ENCODE measurements around the gene CMTM4. TPM values are rescaled to one million over a fixed set of nuclear protein-coding genes. Genes with fewer than 3 reads are reported as not detected.

CMTM4 gene
- total RNA-seq, 6 experiments from 2014 or later: 5.1 to 14.8 (median 8.0) TPM

DNA sequence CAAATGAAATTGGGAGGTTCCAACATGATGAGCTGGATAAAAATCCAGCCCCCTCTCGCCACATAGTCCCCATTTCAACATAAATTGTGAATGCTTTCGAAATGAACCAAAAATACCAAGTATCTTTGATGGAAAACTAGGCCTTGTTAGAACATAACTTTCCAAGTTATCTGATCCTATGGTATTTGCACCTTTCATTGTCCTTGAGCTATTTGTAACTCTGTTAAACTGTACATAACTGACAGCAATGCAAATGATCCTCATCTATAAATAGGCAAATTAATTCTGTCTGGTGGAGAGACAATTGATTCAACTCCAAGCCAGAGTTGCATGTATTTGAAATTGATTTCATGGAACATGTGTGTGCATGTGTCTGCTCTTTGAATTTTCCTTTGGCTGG lies 18.2 kb downstream of the CMTM4 start:
- intact Hi-C loops (cut with DNase I): loop anchor here in 1 of 2 donors (10.0 kb wide), 1 partner anchor 46 kb away; no protein-coding TSS in a partner anchor
- no peak for ATAC-seq
- Histone ChIP-seq H3K9me3 (no peaks in the 10 kb centered on the region), H3K36me3 (no peaks in the 10 kb centered on the region), H3K4me3 (no peak overlapping the region), H3K4me1 (no peaks in the 10 kb centered on the region), H3K27ac (no peak overlapping the region), H3K27me3 (no peaks in the 10 kb centered on the region)
- DNase-seq: no peak
- 66% methylated on average over 2 of the region's 2 CpGs for WGBS (ENCODE audit: insufficient coverage, low coverage, low lambda C conversion rate, missing lambda C conversion rate)
- TF ChIP-seq, protein P1, sequence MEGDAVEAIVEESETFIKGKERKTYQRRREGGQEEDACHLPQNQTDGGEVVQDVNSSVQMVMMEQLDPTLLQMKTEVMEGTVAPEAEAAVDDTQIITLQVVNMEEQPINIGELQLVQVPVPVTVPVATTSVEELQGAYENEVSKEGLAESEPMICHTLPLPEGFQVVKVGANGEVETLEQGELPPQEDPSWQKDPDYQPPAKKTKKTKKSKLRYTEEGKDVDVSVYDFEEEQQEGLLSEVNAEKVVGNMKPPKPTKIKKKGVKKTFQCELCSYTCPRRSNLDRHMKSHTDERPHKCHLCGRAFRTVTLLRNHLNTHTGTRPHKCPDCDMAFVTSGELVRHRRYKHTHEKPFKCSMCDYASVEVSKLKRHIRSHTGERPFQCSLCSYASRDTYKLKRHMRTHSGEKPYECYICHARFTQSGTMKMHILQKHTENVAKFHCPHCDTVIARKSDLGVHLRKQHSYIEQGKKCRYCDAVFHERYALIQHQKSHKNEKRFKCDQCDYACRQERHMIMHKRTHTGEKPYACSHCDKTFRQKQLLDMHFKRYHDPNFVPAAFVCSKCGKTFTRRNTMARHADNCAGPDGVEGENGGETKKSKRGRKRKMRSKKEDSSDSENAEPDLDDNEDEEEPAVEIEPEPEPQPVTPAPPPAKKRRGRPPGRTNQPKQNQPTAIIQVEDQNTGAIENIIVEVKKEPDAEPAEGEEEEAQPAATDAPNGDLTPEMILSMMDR (IDR thresholded peaks at IDR 0.05): no peak
- no peak for TF ChIP-seq POLR2A (IDR thresholded peaks at IDR 0.05)

DNA sequence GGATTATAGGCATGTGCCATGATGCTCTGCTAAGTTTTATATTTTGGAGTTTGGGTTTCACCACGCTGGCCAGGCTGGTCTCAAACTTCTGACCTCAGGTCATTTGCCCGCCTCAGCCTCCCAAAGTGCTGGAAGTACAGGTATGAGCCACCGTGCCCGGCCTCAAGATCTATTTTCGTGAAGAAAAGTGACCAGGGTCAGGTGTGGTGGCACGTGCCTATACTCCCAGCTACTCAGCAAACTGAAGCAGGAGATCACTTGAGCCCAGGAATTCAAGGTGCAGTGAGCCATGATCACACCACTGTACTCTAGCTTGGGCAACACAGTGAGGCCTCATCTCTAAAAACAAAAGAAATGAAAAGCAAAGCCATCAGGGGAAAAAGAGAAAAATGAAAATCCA lies 18.7 kb downstream of the CMTM4 start:
- TF ChIP-seq, protein P1 (IDR thresholded peaks at IDR 0.05): no peak
- TF ChIP-seq POLR2A (IDR thresholded peaks at IDR 0.05): no peak
- Histone ChIP-seq H3K36me3 (no peaks in the 10 kb centered on the region), H3K9me3 (no peaks in the 10 kb centered on the region), H3K4me1 (no peaks in the 10 kb centered on the region), H3K27me3 (no peaks in the 10 kb centered on the region), H3K4me3 (no peak overlapping the region), H3K27ac (no peak overlapping the region)
- intact Hi-C loops (cut with DNase I): loop anchor here in 1 of 2 donors (10.0 kb wide), 1 partner anchor 47 kb away; no protein-coding TSS in a partner anchor
- DNase-seq (peak in 1 of 3 donors; percentile 14), ATAC-seq (no peak)
- 75% methylated on average over 4 of the region's 6 CpGs for WGBS (ENCODE audit: insufficient coverage, low coverage, low lambda C conversion rate, missing lambda C conversion rate)

DNA sequence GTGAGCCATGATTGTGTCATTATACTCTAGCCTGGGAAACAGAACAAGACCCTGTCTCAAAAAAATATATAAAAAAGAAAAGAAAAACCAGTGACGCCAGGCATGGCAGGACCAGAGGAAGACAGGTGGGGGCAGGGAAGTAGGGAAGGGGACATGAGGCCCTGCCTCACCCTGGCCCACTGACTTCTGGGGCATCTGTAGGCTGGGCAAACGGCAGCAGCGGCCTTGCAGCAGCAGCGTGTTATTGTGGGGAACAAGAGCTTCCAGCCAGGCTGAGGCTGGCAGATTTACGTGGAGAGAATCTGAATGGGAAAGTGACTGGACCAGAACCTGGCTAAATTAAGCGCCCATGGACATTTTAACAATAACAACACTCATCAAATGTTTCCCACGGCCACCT lies 19.4 kb downstream of the CMTM4 start:
- Histone ChIP-seq H3K4me3 (no peak overlapping the region), H3K9me3 (no peaks in the 10 kb centered on the region), H3K27ac (no peak overlapping the region), H3K27me3 (no peaks in the 10 kb centered on the region), H3K36me3 (no peaks in the 10 kb centered on the region), H3K4me1 (no peaks in the 10 kb centered on the region)
- ATAC-seq (no peak), DNase-seq (peak in 1 of 3 donors; percentile 33)
- no peak for TF ChIP-seq POLR2A (IDR thresholded peaks at IDR 0.05)
- TF ChIP-seq, protein P1 (IDR thresholded peaks at IDR 0.05): no peak
- intact Hi-C loops (cut with DNase I): loop anchor here in 1 of 2 donors (10.0 kb wide), 1 partner anchor 48 kb away; no protein-coding TSS in a partner anchor
- 81% methylated on average over 7 of the region's 7 CpGs for WGBS (ENCODE audit: insufficient coverage, low coverage, low lambda C conversion rate, missing lambda C conversion rate)

DNA sequence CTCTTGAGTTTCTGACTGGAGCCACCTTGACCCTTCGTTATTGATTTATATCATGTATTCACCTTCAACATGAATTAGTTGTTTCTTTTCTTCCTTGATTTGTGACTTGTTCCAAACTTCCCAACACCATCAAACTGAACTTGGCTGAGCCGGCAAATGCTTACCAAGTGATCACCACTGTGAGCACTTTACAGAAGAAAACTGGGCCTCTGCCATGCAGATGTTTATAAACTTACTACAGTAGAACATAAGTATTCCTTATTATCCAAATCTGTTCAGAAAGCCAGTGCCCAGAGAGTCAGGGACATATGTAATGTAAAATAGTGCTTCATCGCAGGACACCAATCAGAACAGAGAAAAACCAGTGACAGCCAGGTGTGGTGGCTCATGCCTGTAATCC lies 19.9 kb downstream of the CMTM4 start:
- H3K27ac ChIP-seq: no peak overlapping the region
- DNase-seq: peak in 1 of 3 donors; percentile 6
- H3K4me1 ChIP-seq: no peaks in the 10 kb centered on the region
- no peak overlapping the region for H3K4me3 ChIP-seq
- no peak for TF ChIP-seq POLR2A (IDR thresholded peaks at IDR 0.05)
- 95% methylated on average over 3 of the region's 3 CpGs for WGBS (ENCODE audit: insufficient coverage, low coverage, low lambda C conversion rate, missing lambda C conversion rate)
- ATAC-seq: no peak
- no peaks in the 10 kb centered on the region for H3K27me3 ChIP-seq
- no peaks in the 10 kb centered on the region for H3K9me3 ChIP-seq
- H3K36me3 ChIP-seq: no peaks in the 10 kb centered on the region
- intact Hi-C loops (cut with DNase I): loop anchor here in 1 of 2 donors (10.0 kb wide), 1 partner anchor 48 kb away; no protein-coding TSS in a partner anchor

DNA sequence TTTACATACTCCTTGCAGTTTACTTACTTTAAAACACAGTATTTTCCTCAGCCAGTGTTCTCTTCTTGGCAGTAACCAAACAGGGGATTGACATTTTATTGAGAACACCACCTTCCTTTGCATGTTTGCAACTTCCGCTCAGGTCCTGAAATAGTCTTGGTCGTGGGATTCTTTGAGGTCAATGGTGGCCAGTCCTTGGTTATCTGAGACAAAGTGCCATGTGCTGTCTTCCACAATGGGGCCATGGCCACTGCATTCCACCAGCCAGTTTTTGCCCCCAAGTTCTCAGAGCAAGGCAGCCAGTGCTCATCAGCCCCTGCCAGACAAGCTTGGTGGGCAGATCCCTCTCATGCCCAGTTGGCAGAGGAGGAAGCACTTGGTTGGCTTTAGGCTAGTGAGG lies 22.9 kb downstream of the CMTM4 start:
- Histone ChIP-seq H3K27me3 (no peaks in the 10 kb centered on the region), H3K36me3 (no peaks in the 10 kb centered on the region), H3K9me3 (no peaks in the 10 kb centered on the region), H3K4me3 (no peak overlapping the region), H3K27ac (no peak overlapping the region), H3K4me1 (no peaks in the 10 kb centered on the region)
- intact Hi-C loops (cut with DNase I): loop anchor here in 1 of 2 donors (10.0 kb wide), 1 partner anchor 51 kb away; no protein-coding TSS in a partner anchor
- 90% methylated on average over 2 of the region's 2 CpGs for WGBS (ENCODE audit: insufficient coverage, low coverage, low lambda C conversion rate, missing lambda C conversion rate)
- DNase-seq: peak in 1 of 3 donors; percentile 20
- ATAC-seq: no peak
- TF ChIP-seq, protein P1 (IDR thresholded peaks at IDR 0.05): no peak
- no peak for TF ChIP-seq POLR2A (IDR thresholded peaks at IDR 0.05)
